Liver (tissue), 9 donors: ENCODE data around the gene FRMD5. TPM values are rescaled to one million over a fixed set of nuclear protein-coding genes. Genes with fewer than 3 reads are reported as not detected.

Experiments used
- DNase-seq: peaks from one replicate; pipeline ENCODE4 v3.0.0-alpha.2; 2017; ENCODE audit warnings: low spot score
- H3K27ac ChIP-seq, 2 donors: one replicate each; pipeline ENCODE4 v1.7.0; 2013; ENCODE audit warnings: inconsistent platforms in 2 of 2, low read length in 2 of 2, control low read depth in 1 of 2, low read depth in 1 of 2, mild to moderate bottlenecking in 1 of 2
- H3K27me3 ChIP-seq, 4 donors: one replicate each; pipeline versions ENCODE4 v1.6.1 to v1.7.0; 2013; ENCODE audit warnings: low read length in 3 of 4, inconsistent platforms in 1 of 4, mild to moderate bottlenecking in 1 of 4, moderate library complexity in 1 of 4; ENCODE audit not compliant: control insufficient read depth in 4 of 4, insufficient read depth in 4 of 4
- H3K36me3 ChIP-seq, 4 donors: one replicate each; pipeline versions ENCODE4 v1.6.1 to v1.7.0; 2013; ENCODE audit warnings: low read length in 3 of 4, mild to moderate bottlenecking in 3 of 4, low read depth in 1 of 4, moderate library complexity in 1 of 4; ENCODE audit not compliant: control insufficient read depth in 4 of 4, insufficient read depth in 3 of 4
- H3K4me1 ChIP-seq, 4 donors: one replicate each; pipeline versions ENCODE4 v1.6.1 to v1.7.0; 2013; ENCODE audit warnings: low read length in 3 of 4, mild to moderate bottlenecking in 3 of 4, moderate library complexity in 1 of 4; ENCODE audit not compliant: control insufficient read depth in 4 of 4, insufficient read depth in 4 of 4
- H3K4me3 ChIP-seq, 3 donors: one replicate each; pipeline versions ENCODE4 v1.6.1 to v1.7.0; 2013; ENCODE audit warnings: low read length in 3 of 3, control low read depth in 1 of 3, low read depth in 1 of 3, mild to moderate bottlenecking in 1 of 3
- H3K9ac ChIP-seq, 2 donors: one replicate each; pipeline ENCODE4 v1.7.0; 2013; ENCODE audit warnings: low read length in 2 of 2, mild to moderate bottlenecking in 2 of 2, moderate library complexity in 2 of 2, control low read depth in 1 of 2, low read depth in 1 of 2
- H3K9me3 ChIP-seq, 4 donors: one replicate each; pipeline versions ENCODE4 v1.6.1 to v1.7.0; 2013; ENCODE audit warnings: low read length in 3 of 4; ENCODE audit not compliant: control insufficient read depth in 4 of 4
- EGR1 ChIP-seq, 2 donors: IDR thresholded peaks; 2 replicates each; pipeline ENCODE4 v1.6.1; 2016 to 2018; ENCODE audit warnings: antibody characterized with exemption in 2 of 2, low read depth in 2 of 2
- FOXA1 ChIP-seq: IDR thresholded peaks from 2 replicates; pipeline ENCODE4 v1.6.1; 2016; ENCODE audit warnings: antibody characterized with exemption
- FOXA2 ChIP-seq: IDR thresholded peaks from 2 replicates; pipeline ENCODE4 v1.6.1; 2016; ENCODE audit warnings: antibody characterized with exemption
- GABPA ChIP-seq, 2 donors: IDR thresholded peaks in 1 of 2; conservative IDR thresholded peaks in 1 of 2; 2 replicates each; pipeline ENCODE4 v1.6.1; 2016; ENCODE audit warnings: antibody characterized with exemption in 2 of 2, mild to moderate bottlenecking in 1 of 2, moderate library complexity in 1 of 2
- HNF4A ChIP-seq, 2 donors: conservative IDR thresholded peaks; 2 replicates each; pipeline ENCODE4 v1.6.1; 2016; ENCODE audit warnings: antibody characterized with exemption in 2 of 2, mild to moderate bottlenecking in 2 of 2
- HNF4G ChIP-seq: IDR thresholded peaks from 2 replicates; pipeline ENCODE4 v1.6.1; 2016; ENCODE audit warnings: antibody characterized with exemption
- JUND ChIP-seq, 2 donors: IDR thresholded peaks; 2 replicates each; pipeline ENCODE4 v1.6.1; 2016; ENCODE audit warnings: antibody characterized with exemption in 2 of 2
- NR2F2 ChIP-seq: IDR thresholded peaks from 2 replicates; pipeline ENCODE4 v1.6.1; 2016; ENCODE audit warnings: antibody characterized with exemption
- RAD21 ChIP-seq, 2 donors: IDR thresholded peaks; 2 replicates each; pipeline ENCODE4 v1.6.1; 2016; ENCODE audit warnings: antibody characterized with exemption in 2 of 2, mild to moderate bottlenecking in 2 of 2
- SP1 ChIP-seq: IDR thresholded peaks from 2 replicates; pipeline ENCODE4 v1.6.1; 2018; ENCODE audit warnings: antibody characterized with exemption, mild to moderate bottlenecking
- TAF1 ChIP-seq: conservative IDR thresholded peaks from 2 replicates; pipeline ENCODE4 v1.6.1; 2016; ENCODE audit warnings: antibody characterized with exemption, mild to moderate bottlenecking
- YY1 ChIP-seq: IDR thresholded peaks from 2 replicates; pipeline ENCODE4 v1.6.1; 2016; ENCODE audit warnings: antibody characterized with exemption, mild to moderate bottlenecking
- WGBS: extraction: QIAGEN DNeasy Blood & Tissue Kit; methylation state at CpG from one replicate; pipeline ENCODE4 v1.1.7; 2013; 5-methylcytosine and 5-hydroxymethylcytosine counted together
- polyA plus RNA-seq, 2 donors: library from polyadenylated mRNA; stranded (reverse) in 1 of 2; unstranded in 1 of 2; fragments of 200-250 nt in 1 of 2; fragments of >200 nt in 1 of 2; fragmentation: Nextera tagmentation in 1 of 2; extraction: Ambion mirVana in 1 of 2; gene quantifications; one replicate each; pipeline versions ENCODE4 v1.2.1 to v1.2.3, GENCODE V29; 2013 to 2015
- total RNA-seq, 2 donors: library from RNA; depleted of rRNA; stranded (reverse); fragments of >200 nt; gene quantifications; one replicate each; pipeline ENCODE4 v1.2.3, GENCODE V29; 2014
- TF ChIP-seq, protein P1 (sequence below): fragments of 150-350 bp; IDR thresholded peaks from 2 replicates; pipeline ENCODE4 v1.5.1; 2017; ENCODE audit warnings: improper control_type of control experiment, low read depth, low read length; ENCODE audit not compliant: missing input control
- TF ChIP-seq, protein P2 (sequence below): IDR thresholded peaks from 2 replicates; pipeline ENCODE4 v1.6.1; 2016; ENCODE audit warnings: antibody characterized with exemption
- TF ChIP-seq, protein P3 (sequence below): IDR thresholded peaks from 2 replicates; pipeline ENCODE4 v1.6.1; 2016; ENCODE audit warnings: antibody characterized with exemption
- TF ChIP-seq, protein P4 (sequence below): IDR thresholded peaks from 2 replicates; pipeline ENCODE4 v1.6.1; 2016; ENCODE audit warnings: antibody characterized with exemption
- donor health status: healthy.
- donor health status: healthy.
- donor health status: healthy.
- donor health status: healthy.
- donor health status: healthy.

The FRMD5 gene
- total and polyA plus RNA-seq, 4 donors, result 0.01 to 0.25 TPM; not detected in 2

DNA sequence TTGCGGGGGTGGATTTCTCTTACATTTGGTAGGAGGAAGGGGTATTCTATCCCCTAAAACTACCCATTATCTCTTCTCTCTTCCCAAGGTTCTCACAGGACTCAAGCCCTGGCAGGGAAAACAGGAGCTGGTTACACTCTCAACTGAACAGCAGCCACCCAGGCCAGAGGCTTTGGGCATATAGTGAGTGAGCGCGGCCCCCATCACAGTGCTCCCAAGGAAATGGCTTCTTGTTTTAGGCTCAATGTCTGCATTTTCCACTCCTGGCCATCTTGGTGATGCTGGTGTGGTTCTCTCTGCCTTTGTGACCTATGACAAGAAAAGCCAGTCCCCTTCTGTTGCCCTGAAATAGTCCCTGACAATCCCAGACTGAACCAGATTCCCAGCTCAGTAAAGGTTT is 318.2 kb downstream of the FRMD5 start:
- no peaks in the 10 kb centered on the region for H3K9me3 ChIP-seq
- no peaks in the 10 kb centered on the region for H3K4me1 ChIP-seq
- no peak overlapping the region for H3K9ac ChIP-seq
- 98% methylated on average over 3 of the region's 3 CpGs for WGBS
- H3K36me3 ChIP-seq, result no peaks in the 10 kb centered on the region
- no peaks in the 10 kb centered on the region for H3K27me3 ChIP-seq
- DNase-seq, result no peak
- H3K27ac ChIP-seq, result no peak overlapping the region
- no peak for TF ChIP-seq YY1
- no peak for TF ChIP-seq RAD21 (IDR thresholded peaks at IDR 0.05)
- no peak for TF ChIP-seq HNF4G
- TF ChIP-seq, protein P1, sequence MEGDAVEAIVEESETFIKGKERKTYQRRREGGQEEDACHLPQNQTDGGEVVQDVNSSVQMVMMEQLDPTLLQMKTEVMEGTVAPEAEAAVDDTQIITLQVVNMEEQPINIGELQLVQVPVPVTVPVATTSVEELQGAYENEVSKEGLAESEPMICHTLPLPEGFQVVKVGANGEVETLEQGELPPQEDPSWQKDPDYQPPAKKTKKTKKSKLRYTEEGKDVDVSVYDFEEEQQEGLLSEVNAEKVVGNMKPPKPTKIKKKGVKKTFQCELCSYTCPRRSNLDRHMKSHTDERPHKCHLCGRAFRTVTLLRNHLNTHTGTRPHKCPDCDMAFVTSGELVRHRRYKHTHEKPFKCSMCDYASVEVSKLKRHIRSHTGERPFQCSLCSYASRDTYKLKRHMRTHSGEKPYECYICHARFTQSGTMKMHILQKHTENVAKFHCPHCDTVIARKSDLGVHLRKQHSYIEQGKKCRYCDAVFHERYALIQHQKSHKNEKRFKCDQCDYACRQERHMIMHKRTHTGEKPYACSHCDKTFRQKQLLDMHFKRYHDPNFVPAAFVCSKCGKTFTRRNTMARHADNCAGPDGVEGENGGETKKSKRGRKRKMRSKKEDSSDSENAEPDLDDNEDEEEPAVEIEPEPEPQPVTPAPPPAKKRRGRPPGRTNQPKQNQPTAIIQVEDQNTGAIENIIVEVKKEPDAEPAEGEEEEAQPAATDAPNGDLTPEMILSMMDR, result no peak
- TF ChIP-seq EGR1 (IDR thresholded peaks at IDR 0.05; ENCODE audit: low read depth in 2 of 2), result no peak
- TF ChIP-seq, protein P2, sequence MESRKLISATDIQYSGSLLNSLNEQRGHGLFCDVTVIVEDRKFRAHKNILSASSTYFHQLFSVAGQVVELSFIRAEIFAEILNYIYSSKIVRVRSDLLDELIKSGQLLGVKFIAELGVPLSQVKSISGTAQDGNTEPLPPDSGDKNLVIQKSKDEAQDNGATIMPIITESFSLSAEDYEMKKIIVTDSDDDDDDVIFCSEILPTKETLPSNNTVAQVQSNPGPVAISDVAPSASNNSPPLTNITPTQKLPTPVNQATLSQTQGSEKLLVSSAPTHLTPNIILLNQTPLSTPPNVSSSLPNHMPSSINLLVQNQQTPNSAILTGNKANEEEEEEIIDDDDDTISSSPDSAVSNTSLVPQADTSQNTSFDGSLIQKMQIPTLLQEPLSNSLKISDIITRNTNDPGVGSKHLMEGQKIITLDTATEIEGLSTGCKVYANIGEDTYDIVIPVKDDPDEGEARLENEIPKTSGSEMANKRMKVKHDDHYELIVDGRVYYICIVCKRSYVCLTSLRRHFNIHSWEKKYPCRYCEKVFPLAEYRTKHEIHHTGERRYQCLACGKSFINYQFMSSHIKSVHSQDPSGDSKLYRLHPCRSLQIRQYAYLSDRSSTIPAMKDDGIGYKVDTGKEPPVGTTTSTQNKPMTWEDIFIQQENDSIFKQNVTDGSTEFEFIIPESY, result no peak
- TF ChIP-seq TAF1, result no peak
- TF ChIP-seq FOXA1, result no peak
- no peak for TF ChIP-seq SP1
- no peak for TF ChIP-seq FOXA2
- no peak for TF ChIP-seq HNF4A (conservative IDR thresholded peaks at IDR 0.05)
- TF ChIP-seq, protein P3, sequence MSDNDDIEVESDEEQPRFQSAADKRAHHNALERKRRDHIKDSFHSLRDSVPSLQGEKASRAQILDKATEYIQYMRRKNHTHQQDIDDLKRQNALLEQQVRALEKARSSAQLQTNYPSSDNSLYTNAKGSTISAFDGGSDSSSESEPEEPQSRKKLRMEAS, result no peak
- H3K4me3 ChIP-seq, result no peak overlapping the region

DNA sequence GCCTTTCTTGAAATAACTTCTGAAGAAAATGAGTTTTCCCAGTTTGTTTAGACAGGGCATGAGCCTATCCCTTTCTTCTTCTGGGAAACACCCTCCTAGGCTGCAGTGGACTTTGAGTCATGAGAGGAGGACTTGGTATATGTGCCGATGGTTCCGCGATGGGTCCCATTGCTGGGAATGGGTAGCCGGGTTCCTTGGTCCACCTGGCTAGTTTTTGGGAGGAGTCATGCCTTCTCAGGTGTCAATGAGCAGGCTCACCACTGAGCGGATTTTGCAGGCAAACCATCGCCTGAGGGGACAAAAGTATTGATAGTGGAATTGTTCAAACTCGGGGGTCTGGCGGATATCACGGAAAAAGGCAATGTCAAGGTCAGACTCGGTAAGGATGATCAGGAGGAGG is 321.4 kb downstream of the FRMD5 start:
- Histone ChIP-seq H3K4me3 (no peak overlapping the region), H3K36me3 (no peaks in the 10 kb centered on the region), H3K9ac (no peak overlapping the region), H3K9me3 (no peaks in the 10 kb centered on the region), H3K27ac (no peak overlapping the region), H3K27me3 (no peaks in the 10 kb centered on the region), H3K4me1 (no peaks in the 10 kb centered on the region)
- WGBS, result 95% methylated on average over 10 of the region's 10 CpGs
- DNase-seq, result no peak
- no peak for TF ChIP-seq NR2F2
- no peak for TF ChIP-seq TAF1
- TF ChIP-seq FOXA2, result no peak
- no peak for TF ChIP-seq GABPA (IDR thresholded peaks at IDR 0.05 in 1 of 2, conservative IDR thresholded peaks at IDR 0.05 in 1 of 2)
- TF ChIP-seq HNF4A (conservative IDR thresholded peaks at IDR 0.05), result no peak
- no peak for TF ChIP-seq RAD21 (IDR thresholded peaks at IDR 0.05)
- TF ChIP-seq YY1, result no peak
- no peak for TF ChIP-seq SP1
- TF ChIP-seq, protein P4, sequence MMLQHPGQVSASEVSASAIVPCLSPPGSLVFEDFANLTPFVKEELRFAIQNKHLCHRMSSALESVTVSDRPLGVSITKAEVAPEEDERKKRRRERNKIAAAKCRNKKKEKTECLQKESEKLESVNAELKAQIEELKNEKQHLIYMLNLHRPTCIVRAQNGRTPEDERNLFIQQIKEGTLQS, result no peak
- TF ChIP-seq, protein P1, result no peak
- no peak for TF ChIP-seq JUND (IDR thresholded peaks at IDR 0.05)
- TF ChIP-seq, protein P3, result no peak
